SJSA1 (cell line): Measurements from ENCODE around the gene NLRP7. TPM values are rescaled to one million over a fixed set of nuclear protein-coding genes. Genes with fewer than 3 reads are reported as not detected.
"Not testable (repeated sequence)": the region's sequence is repeated elsewhere in the genome, so short reads cannot be mapped to it uniquely, and the experiment has no call there.

Experiments used
- DNase-seq, 2 experiments: peaks; one replicate each; pipeline ENCODE4 v3.0.0-alpha.2; 2015 to 2020; ENCODE audit warnings: low spot score in 2 of 2, low read depth in 1 of 2
- H3K27ac ChIP-seq: fragments of 250-450 bp; sonication (Bioruptor Pico); 2 replicates; pipeline ENCODE4 v1.5.1; 2020; ENCODE audit warnings: mild to moderate bottlenecking, moderate library complexity
- H3K27me3 ChIP-seq: fragments of 250-450 bp; sonication (Bioruptor Pico); replicated peaks from 2 replicates; pipeline ENCODE4 v1.5.1; 2020; ENCODE audit warnings: mild to moderate bottlenecking, moderate library complexity
- H3K36me3 ChIP-seq: fragments of 250-450 bp; sonication (Bioruptor Pico); 2 replicates; pipeline ENCODE4 v1.5.1; 2020; ENCODE audit warnings: mild to moderate bottlenecking
- H3K4me1 ChIP-seq: fragments of 250-450 bp; sonication (Bioruptor Pico); replicated peaks from 2 replicates; pipeline ENCODE4 v1.6.1; 2021; ENCODE audit warnings: mild to moderate bottlenecking
- H3K4me3 ChIP-seq: fragments of 250-450 bp; sonication (Bioruptor Pico); 2 replicates; pipeline ENCODE4 v1.5.1; 2020; ENCODE audit warnings: mild to moderate bottlenecking
- H3K9me3 ChIP-seq: fragments of 250-450 bp; sonication (Bioruptor Pico); replicated peaks from 2 replicates; pipeline ENCODE4 v1.5.1; 2020; ENCODE audit warnings: mild to moderate bottlenecking
- total RNA-seq: library from RNA; depleted of rRNA; stranded (reverse); fragments of >200 nt; shearing (Covaris generic); gene quantifications from 2 replicates; pipeline ENCODE4 v1.2.3, GENCODE V29; 2014

Gene NLRP7
- total RNA-seq, 1 experiment from 2014 or later: not detected

DNA sequence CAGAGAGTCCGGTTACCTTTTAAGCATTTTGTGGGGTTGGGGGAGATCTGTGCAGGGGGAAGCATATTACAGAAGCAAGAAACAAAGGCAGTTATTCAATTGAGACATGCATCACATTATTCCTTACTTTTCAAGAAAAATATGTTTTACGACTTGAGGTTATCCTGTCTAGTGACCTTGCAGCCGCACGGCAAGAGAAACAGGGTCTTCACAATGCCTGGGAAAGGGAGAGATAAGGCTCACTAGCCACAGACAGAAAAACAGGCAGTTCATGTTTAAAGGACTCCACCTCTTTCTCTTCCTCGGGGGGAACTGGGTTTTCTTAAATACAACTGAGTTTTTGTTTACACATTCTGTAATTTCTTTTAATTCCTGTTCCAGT is 41.9 kb downstream of the NLRP7 start:
- no peaks in the 10 kb centered on the region for H3K36me3 ChIP-seq
- H3K27ac ChIP-seq: no peak overlapping the region
- no peaks in the 10 kb centered on the region for H3K4me1 ChIP-seq
- no peak for DNase-seq
- no peak overlapping the region for H3K4me3 ChIP-seq
- H3K27me3 ChIP-seq: no peaks in the 10 kb centered on the region
- H3K9me3 ChIP-seq: no peaks in the 10 kb centered on the region

DNA sequence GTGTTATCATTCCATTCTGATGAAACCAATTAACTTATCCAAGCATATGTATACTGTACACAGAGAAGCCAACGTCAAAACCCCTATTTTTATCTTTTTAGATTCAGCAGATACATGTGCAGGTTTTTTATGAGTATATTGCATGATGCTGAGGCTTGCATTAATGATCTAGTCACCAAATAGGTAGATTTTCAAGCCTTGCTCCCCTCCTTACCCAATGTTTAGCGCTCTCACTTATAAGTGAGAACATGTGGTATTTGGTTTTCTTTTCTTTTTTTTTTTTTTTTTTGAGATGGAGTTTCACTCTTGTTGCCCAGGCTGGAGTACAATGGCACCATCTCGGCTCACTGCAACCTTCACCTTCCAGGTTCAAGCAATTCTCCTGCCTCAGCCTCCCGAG is 43.1 kb downstream of the NLRP7 start:
- DNase-seq, H3K36me3 ChIP-seq, H3K27ac ChIP-seq, H3K4me3 ChIP-seq, H3K27me3 ChIP-seq, H3K4me1 ChIP-seq, H3K9me3 ChIP-seq: not testable (repeated sequence)

DNA sequence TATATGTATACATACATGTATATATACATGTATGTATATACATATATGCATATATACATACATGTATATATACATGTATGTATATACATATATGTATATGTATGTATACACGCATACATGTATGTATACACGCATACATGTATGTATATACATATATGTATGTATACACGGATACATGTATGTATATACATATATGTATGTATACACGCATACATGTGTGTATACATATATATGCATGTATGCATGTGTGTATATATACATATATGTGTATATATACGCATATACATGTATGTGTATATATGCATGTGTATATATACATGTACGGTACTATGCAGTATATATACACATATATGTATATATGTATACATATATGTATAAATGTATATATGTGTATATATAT is 44.0 kb downstream of the NLRP7 start:
- no peaks in the 10 kb centered on the region for H3K27me3 ChIP-seq
- H3K36me3 ChIP-seq: no peaks in the 10 kb centered on the region
- no peak for DNase-seq
- no peaks in the 10 kb centered on the region for H3K4me1 ChIP-seq
- H3K9me3 ChIP-seq: no peaks in the 10 kb centered on the region
- no peak overlapping the region for H3K27ac ChIP-seq
- no peak overlapping the region for H3K4me3 ChIP-seq

DNA sequence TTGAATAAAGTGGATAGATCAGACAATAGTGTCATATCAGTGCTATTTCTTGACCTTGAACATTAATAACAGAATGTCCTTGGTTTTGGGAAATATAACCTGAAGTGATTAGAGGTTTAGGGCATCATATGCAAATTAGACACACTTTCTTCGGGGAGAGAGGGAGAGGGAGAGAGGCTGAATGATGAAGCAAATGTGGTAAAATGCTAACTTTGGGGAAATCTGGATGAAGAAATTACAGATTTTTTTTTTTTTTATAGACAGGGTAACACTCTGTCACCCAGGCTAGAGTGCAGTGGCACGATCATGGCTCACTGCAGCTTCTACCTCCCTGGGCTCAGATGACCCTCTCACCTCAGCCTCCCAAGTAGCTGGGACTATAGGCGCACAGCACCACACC is 45.3 kb downstream of the NLRP7 start:
- no peaks in the 10 kb centered on the region for H3K4me1 ChIP-seq
- H3K27me3 ChIP-seq: no peaks in the 10 kb centered on the region
- H3K36me3 ChIP-seq: no peaks in the 10 kb centered on the region
- DNase-seq: no peak
- H3K4me3 ChIP-seq: no peak overlapping the region
- H3K9me3 ChIP-seq: no peaks in the 10 kb centered on the region
- no peak overlapping the region for H3K27ac ChIP-seq

DNA sequence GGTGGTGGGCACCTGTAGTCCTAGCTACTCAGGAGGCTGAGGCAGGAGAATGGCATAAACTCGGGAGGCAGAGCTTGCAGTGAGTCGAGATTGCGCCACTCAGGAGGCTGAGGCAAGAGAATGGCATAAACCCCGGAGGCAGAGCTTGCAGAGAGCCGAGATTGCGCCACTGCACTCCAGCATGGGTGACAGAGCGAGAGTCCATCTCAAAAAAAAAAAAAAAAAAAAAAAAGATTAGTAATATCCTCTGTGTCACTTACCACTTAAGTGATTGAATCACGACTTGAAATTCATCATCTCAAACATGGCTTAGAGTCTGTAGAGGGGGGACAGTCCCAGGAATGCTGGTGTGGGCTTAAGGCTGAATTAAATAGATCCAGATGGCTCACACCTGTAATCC is 46.2 kb downstream of the NLRP7 start:
- not testable (repeated sequence) for H3K27me3 ChIP-seq, H3K9me3 ChIP-seq, H3K27ac ChIP-seq, DNase-seq, H3K36me3 ChIP-seq, H3K4me3 ChIP-seq, H3K4me1 ChIP-seq

DNA sequence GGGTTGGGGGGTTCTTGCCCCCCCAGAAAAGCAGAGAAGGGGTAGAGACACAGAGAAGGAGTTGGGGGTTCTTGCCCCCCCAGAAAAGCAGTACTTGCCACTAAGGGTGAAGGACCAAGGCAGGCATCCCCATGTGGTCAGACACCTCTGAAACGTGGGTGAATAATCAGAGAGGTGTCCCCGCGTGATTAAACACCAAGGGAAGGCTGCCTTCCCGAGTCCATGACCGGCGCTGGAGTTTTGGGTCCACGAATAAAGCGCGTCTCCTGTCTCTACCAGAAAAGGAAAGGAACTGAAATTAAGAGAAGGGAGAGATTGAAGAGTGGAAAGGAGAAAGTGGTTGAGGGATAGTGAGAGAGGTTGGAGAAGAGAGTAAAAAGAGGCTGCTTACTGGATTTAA is 47.7 kb downstream of the NLRP7 start:
- H3K4me1 ChIP-seq, H3K36me3 ChIP-seq, H3K27me3 ChIP-seq, H3K9me3 ChIP-seq, DNase-seq, H3K4me3 ChIP-seq, H3K27ac ChIP-seq: not testable (repeated sequence)

DNA sequence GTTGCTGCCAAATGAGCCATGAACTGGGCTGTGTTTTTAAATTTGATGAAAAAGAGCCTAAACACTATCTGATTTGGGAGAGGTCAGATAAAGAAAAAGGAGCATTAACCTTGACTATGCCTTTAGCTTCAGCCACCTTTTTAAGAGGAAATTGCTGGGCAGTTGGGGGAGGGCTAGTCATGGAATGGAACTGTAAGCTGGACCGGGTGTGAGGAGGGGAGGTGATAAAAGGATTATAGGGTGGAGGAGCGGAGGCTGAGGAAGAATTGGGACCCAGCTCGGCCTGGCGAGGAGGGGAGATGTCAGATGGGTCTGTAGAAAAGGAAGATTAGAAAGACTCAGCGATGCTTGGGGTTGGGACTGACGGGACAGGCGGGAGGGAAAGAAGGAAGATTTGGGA is 48.6 kb downstream of the NLRP7 start:
- not testable (repeated sequence) for H3K9me3 ChIP-seq, H3K4me3 ChIP-seq, H3K36me3 ChIP-seq, H3K4me1 ChIP-seq, DNase-seq, H3K27ac ChIP-seq, H3K27me3 ChIP-seq

DNA sequence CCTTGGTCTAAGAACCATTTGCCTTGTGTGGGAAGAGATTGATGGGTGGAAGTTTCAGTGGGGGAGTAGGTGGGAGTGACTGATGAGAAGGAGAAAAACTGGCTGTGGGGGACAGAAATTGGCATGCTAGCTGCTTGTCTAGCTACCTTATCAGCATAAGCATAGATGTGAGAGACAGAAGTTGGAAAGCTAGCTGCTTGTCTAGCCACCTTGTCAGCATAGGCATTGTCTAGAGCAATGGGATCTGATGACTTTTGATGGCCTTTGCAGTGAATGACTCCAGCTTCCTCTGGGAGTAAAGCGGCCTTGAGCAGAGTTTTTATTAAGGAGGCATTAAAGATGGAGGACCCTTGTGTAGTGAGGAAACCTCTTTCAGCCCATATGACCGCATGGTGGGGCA is 51.3 kb downstream of the NLRP7 start:
- H3K27me3 ChIP-seq: no peaks in the 10 kb centered on the region; the same call in 1 of the 2 replicates
- H3K4me1 ChIP-seq: no peaks in the 10 kb centered on the region
- no peaks in the 10 kb centered on the region for H3K9me3 ChIP-seq
- DNase-seq: no peak
- no peaks in the 10 kb centered on the region for H3K36me3 ChIP-seq
- no peak overlapping the region for H3K27ac ChIP-seq
- no peak overlapping the region for H3K4me3 ChIP-seq

DNA sequence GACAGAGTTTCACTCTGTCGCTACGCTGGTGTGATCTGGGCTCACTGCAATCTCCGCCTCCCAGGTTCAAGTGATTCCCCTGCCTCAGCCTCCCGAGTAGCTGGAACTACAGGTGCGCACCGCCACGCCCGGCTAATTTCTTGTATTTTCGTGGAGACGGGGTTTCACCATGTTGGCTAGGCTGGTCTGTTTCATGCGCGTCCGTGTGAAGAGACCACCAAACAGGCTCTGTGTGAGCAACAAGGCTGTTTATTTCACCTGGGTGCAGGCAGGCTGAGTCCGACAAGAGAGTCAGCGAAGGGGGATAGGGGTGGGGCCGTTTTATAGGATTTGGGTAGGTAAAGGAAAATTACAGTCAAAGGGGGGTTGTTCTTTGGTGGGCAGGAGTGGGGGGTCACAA is 53.2 kb downstream of the NLRP7 start:
- H3K4me1 ChIP-seq, H3K27ac ChIP-seq, DNase-seq, H3K9me3 ChIP-seq, H3K4me3 ChIP-seq, H3K27me3 ChIP-seq, H3K36me3 ChIP-seq: not testable (repeated sequence)

DNA sequence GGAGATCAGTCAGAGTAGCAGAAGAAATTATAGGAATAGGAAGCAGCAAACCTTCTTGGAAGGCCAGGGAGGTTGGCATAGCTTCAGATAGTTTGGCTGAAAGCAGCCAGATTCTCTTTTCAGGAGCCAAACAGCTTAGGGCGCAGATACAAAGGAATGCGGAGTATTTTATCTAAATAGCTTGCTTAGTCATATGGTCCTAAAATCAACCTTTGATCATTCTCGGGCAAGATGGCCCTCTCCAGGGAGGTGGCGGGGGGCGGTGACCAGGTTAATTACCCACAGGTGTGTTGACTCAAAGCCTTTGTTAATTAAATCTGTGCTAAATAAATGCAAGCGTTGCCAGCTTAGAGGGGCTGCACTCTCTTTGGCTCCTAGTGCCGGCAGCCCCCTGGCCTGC is 53.9 kb downstream of the NLRP7 start:
- H3K27me3 ChIP-seq: no peaks in the 10 kb centered on the region; the same call in 1 of the 2 replicates
- DNase-seq: no peak

DNA sequence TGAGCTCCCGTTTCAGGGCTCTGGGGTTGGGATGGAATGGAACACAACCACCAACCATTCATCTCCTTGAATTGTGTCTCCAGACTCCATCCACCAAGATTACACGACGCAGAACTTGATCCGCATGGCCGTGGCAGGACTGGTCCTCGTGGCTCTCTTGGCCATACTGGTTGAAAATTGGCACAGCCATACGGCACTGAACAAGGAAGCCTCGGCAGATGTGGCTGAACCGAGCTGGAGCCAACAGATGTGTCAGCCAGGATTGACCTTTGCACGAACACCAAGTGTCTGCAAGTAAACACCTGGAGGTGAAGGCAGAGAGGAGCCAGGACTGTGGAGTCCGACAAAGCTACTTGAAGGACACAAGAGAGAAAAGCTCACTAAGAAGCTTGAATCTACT is 57.8 kb downstream of the NLRP7 start:
- Histone ChIP-seq H3K4me1 (no peaks in the 10 kb centered on the region), H3K27me3 (no peaks in the 10 kb centered on the region; the same call in 1 of the 2 replicates), H3K9me3 (no peaks in the 10 kb centered on the region), H3K4me3 (no peak overlapping the region), H3K36me3 (no peaks in the 10 kb centered on the region), H3K27ac (no peak overlapping the region)
- DNase-seq: no peak

More for the DNA sequence above, 53.9 kb downstream of the NLRP7 start:
- no peaks in the 10 kb centered on the region for H3K9me3 ChIP-seq
- no peak overlapping the region for H3K27ac ChIP-seq
- no peak overlapping the region for H3K4me3 ChIP-seq
- no peaks in the 10 kb centered on the region for H3K4me1 ChIP-seq
- H3K36me3 ChIP-seq: no peaks in the 10 kb centered on the region

DNA sequence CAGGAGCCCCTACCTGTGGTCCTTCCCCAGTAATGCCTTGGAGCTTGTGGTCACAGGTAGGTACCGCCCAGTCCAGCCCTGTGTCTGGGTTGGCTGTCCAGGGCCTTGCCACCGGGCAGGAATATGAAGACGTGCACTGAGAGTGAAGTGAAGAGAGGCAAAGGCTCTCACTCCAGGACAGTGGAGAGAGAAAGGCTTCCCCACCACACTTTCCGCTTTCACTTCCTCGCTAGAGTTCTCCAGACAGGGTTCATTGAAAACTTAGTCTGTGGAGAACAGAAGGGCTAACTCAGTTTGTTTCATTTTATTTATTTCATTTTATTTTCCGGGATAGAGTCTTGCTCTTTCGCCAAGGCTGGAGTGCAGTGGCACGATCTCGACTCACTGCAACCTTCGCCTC is 59.1 kb downstream of the NLRP7 start:
- H3K27me3 ChIP-seq: no peaks in the 10 kb centered on the region
- no peaks in the 10 kb centered on the region for H3K36me3 ChIP-seq
- H3K27ac ChIP-seq: no peak overlapping the region
- no peaks in the 10 kb centered on the region for H3K4me1 ChIP-seq
- H3K4me3 ChIP-seq: no peak overlapping the region
- no peaks in the 10 kb centered on the region for H3K9me3 ChIP-seq
- DNase-seq: no peak

DNA sequence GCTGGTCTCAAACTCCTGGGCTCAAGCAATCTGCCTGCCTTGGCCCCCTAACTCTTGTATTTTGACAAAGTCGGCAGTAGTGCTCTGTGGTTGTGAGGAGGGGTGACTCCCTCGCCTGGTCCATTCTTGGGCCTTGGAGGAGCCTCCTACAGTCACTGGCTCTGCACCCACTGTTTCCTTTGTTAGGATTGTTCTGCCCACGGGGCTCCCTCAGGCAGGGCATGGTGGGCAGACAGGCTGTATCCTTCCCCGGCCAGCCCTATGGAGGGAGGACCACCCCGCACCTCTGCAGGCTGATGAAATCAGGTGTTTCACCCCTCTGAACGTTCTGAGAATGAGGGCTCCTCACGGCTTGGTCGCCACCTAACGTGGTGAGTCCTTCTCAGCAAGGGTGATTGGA is 64.1 kb downstream of the NLRP7 start:
- no peak overlapping the region for H3K4me3 ChIP-seq
- H3K27me3 ChIP-seq: no peaks in the 10 kb centered on the region
- DNase-seq: no peak
- no peaks in the 10 kb centered on the region for H3K9me3 ChIP-seq
- no peaks in the 10 kb centered on the region for H3K4me1 ChIP-seq
- H3K27ac ChIP-seq: no peak overlapping the region
- no peaks in the 10 kb centered on the region for H3K36me3 ChIP-seq

DNA sequence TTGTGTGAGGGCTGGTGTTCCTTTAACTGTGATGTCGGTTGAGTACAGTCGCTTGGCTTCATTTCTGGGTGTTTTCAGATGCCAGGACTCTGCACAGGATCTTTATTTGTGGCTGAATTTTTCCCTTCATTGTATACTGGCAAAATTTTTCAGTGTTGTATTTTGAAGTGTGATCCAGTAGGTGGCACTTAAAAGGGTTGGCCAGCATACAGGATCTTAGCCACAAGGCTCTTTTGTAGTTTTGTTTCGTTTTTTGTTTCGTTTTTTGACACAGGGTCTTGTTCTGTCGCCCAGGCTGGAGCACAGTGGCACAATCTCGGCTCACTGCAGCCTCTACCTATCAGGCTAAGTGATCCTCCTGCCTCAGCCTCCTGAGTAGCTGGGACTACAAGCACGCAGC is 64.6 kb downstream of the NLRP7 start:
- no peaks in the 10 kb centered on the region for H3K36me3 ChIP-seq
- H3K27me3 ChIP-seq: no peaks in the 10 kb centered on the region
- no peak for DNase-seq
- no peak overlapping the region for H3K27ac ChIP-seq
- H3K4me1 ChIP-seq: no peaks in the 10 kb centered on the region
- no peaks in the 10 kb centered on the region for H3K9me3 ChIP-seq
- H3K4me3 ChIP-seq: no peak overlapping the region

DNA sequence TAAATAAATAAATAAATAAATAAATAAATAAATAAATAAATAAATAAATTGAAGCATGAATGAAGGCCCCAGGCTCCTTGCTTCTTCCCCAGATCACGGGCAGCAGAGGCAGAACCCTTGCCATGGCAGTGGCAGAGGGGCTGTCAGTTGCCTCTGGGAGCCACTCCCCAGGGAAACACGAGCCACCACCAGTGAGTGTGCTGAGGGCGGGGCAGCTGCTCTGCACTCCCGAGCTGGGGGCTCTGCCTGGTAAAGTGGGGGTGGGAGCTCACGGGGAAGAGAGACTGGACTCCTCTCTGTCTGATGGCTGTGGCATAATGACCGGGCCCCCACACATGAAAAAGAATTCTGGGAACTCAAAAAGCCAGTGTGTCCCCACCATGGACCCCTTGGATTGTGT is 65.4 kb downstream of the NLRP7 start:
- Histone ChIP-seq H3K36me3 (no peaks in the 10 kb centered on the region), H3K4me3 (no peak overlapping the region), H3K4me1 (no peaks in the 10 kb centered on the region), H3K9me3 (no peaks in the 10 kb centered on the region), H3K27ac (no peak overlapping the region), H3K27me3 (no peaks in the 10 kb centered on the region)
- no peak for DNase-seq
